RCC 7860 (cell line): Measurements from ENCODE around the gene KRTAP10-8.
A peak's percentile ranks its signal among the peaks of the same experiment; 100 is the strongest.
"Not testable (repeated sequence)": the region's sequence is repeated elsewhere in the genome, so short reads cannot be mapped to it uniquely, and the experiment has no call there.

ENCODE experiments used
- DNase-seq: peaks from one replicate; pipeline ENCODE4 v3.0.0-alpha.2; 2015; ENCODE audit warnings: low spot score
- FAIRE-seq: peaks from 2 replicates; lab custom pipeline; 2012; peaks lifted over from hg19 to GRCh38; lab: Jason Lieb, UNC

Gene KRTAP10-8, protein sequence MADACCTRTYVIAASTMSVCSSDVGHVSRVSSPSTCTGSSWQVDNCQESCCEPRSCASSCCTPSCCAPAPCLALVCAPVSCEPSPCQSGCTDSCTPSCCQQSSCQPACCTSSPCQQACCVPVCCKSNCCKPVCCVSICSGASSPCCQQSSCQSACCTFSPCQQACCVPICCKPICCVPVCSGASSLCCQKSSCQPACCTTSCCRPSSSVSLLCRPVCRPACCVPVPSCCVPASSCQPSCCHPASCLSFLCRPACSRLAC

DNA sequence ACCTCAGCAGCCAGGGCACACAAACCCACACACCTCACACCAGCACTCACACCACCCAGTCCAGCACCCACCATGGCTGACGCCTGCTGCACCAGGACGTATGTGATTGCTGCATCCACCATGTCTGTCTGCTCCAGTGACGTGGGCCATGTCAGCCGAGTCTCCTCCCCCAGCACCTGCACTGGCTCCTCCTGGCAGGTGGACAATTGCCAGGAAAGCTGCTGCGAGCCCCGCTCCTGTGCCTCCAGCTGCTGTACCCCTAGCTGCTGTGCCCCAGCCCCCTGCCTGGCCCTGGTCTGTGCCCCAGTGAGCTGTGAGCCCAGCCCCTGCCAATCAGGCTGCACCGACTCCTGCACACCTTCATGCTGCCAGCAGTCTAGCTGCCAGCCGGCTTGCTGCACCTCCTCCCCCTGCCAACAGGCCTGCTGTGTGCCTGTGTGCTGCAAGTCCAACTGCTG lies at the start of gene KRTAP10-8:
Gene KRTAP10-8 (plus strand): TSS at position 51 of the 458 bp plus-strand sequence. CDS start 22 bp downstream, at position 73.
- FAIRE-seq (no peak), DNase-seq (no peak)

GRCh38 chr21:44564099-44564498 lies 47.8 kb upstream of the KRTAP10-8 start:
- DNase-seq (no peak), FAIRE-seq (no peak)

GRCh38 chr21:44564886-44565598 lies 46.8 kb upstream of the KRTAP10-8 start:
- FAIRE-seq (no peak), DNase-seq (no peak)

- FAIRE-seq (no peak), DNase-seq (no peak)
Measured at GRCh38 chr21:44566403-44566802, 45.5 kb upstream of the KRTAP10-8 start.

DNA sequence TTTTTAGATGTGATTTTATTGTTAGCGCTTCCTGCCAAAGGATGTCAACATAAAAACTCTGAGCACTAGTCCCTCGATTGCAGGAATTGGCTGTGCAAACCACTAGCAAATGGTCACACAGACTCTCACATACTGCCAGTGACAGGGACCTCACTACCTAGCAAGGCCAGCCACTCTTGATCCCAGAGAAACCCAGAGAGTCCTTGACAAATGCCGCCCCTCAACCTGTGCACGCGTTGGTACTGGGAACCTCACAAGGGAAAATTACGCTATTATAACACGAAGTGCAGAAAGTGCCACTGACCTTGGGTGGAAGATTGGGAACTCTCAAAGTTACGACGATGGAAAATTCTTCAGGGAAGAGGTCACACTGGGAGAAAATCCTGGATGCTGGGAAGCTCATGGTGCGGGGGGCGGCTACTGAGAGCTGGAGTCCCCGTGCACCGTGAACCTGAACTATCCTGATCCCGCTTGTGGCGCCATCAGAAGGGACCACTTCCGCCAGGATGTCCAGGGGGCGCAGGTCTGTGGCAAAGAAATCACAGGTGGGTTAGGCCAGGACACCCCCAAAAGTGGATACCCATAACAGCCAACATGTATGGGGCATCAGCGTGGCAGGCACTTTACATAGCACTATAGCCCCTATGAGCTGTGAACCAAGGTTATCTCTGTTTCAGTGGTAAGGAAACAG lies 44.3 kb upstream of the KRTAP10-8 start:
- no peak for FAIRE-seq
- no peak for DNase-seq

- DNase-seq (no peak), FAIRE-seq (no peak)
Measured at GRCh38 chr21:44568261-44568660, 43.6 kb upstream of the KRTAP10-8 start.

DNA sequence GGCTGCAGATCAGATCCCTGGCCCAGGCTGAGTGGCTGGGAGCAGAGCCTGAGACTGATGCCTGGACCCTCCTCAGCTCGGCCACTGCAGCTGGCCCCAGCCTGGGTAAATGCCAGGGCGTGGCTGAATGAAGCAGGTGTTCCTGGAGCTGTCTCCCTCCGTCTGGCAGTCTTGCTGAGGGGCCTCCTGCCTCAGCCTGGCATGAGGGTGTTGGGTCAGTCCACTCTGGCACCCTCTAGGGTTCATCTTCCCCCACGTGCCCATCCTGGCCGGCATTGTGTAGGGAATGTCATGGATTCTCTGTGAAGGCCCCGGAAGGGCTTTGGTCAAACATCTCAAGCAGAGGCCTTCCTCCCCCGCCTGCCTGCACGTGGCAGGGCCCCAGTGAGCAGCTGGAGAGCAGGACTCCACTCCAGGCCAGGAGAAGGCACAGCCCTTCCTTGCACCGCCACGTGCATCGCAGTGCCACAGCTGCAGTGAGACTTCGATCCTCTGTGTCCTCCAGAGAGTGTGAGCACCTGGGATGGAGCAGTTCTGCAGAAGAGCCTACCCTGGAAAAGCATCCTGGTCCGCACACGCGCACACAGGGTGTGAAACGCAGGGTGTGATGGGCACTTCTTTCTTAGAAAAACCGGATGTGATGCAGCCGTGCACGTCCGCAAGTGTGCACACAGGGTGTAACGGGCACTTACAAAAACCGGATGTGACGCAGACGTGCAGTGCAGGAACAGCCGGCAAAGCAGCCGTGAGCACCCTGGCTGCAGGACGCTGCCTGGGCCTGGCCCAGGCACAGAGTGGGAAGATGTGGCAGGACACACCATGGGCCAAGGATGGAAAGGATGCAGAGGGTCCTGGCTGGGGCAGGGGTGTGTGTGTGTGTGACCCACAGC lies 43.0 kb upstream of the KRTAP10-8 start:
- DNase-seq: no peak

DNA sequence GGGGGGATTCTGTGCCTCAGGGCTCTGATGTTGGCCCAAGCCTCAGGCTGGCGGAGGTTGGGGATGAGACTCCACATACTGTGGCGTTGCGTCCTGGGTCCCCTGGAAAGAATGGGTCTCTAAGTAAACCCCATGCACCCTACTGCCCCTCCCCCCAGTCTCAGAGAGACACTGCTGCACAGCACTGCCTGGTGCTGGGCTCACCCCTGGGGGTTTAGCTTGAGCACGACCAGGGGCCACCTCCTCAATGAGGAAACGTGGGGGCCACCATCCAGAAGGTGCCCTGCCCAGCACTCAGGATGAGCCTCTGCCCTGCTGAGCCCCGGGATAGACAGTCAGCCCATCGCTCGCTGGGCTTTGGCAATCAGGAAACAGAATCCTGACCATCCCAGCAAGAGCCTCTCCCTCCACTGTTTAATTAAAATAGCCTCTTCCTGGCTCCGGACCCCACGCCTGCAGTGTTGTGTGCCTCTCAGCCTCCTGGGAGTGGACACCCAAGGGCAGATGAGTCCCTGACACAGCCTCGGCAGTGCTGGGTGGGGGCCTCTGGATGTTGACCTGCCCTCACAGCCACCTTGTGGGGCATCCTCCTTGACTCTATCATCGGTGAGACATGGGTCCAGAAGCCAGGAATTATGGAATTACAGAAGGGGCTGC lies 41.9 kb upstream of the KRTAP10-8 start:
- FAIRE-seq (no peak), DNase-seq (no peak)

More for the DNA sequence above, 43.0 kb upstream of the KRTAP10-8 start:
- no peak for FAIRE-seq

- DNase-seq (no peak), FAIRE-seq (no peak)
Measured at GRCh38 chr21:44571296-44571695, 40.6 kb upstream of the KRTAP10-8 start.

GRCh38 chr21:44571844-44572782 lies 39.8 kb upstream of the KRTAP10-8 start:
- no peak for FAIRE-seq
- no peak for DNase-seq

GRCh38 chr21:44572959-44573583 lies 38.8 kb upstream of the KRTAP10-8 start:
- no peak for FAIRE-seq
- peak; percentile 42 for DNase-seq

DNA sequence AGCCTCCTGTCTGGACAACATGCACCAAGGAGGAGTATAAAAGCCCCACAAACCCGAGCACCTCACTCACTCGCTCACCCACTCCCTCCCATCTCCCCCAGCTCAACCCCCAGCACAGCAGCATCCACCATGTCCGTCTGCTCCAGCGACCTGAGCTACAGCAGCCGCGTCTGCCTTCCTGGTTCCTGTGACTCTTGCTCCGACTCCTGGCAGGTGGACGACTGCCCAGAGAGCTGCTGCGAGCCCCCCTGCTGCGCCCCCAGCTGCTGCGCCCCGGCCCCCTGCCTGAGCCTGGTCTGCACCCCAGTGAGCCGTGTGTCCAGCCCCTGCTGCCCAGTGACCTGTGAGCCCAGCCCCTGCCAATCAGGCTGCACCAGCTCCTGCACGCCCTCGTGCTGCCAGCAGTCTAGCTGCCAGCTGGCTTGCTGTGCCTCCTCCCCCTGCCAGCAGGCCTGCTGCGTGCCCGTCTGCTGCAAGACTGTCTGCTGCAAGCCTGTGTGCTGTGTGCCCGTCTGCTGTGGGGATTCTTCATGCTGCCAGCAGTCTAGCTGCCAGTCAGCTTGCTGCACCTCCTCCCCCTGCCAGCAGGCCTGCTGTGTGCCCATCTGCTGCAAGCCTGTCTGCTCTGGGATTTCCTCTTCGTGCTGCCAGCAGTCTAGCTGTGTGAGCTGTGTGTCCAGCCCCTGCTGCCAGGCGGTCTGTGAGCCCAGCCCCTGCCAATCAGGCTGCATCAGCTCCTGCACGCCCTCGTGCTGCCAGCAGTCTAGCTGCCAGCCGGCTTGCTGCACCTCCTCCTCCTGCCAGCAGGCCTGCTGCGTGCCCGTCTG lies 38.0 kb upstream of the KRTAP10-8 start, which contains the start of gene KRTAP10-4:
Gene KRTAP10-4 (plus strand): TSS at position 100 of the 827 bp plus-strand sequence. CDS start 30 bp downstream, at position 130.
- DNase-seq, FAIRE-seq: not testable (repeated sequence)

- FAIRE-seq (no peak), DNase-seq (no peak)
Measured at GRCh38 chr21:44574457-44575306, 37.2 kb upstream of the KRTAP10-8 start.

DNA sequence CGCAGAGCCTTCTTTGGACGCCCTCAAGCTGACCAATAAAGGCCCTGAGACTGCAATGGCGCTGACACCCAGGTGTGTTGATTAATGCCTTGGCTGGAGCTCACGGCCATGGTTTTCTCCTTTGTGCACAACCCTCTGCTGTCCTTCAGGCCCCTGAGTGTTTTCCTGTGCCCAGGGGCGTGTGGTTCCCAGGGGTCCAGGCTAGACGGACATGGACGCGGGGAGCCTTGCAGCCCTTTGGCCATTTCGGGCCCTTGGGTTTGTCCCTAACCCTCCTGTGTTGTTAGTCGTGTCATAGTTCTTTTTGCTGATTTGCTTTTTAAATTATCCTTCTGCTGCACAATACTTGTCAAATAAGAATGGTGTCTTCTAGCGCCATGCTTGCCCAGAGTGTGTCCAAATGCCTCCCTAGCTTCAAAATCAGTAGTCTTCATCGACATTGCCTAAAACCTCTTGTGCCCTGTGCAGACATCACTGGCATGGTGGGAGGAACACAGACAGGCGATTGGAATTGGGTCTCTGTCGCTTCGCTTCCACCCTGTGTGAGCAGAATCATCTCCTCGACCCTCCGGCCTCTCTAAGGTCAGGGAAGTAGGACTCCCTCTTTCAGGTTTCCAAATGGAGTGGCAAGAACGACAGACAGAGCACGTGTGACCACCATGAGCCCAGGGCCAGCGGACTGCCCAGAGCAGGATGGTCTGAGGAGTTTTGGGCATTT lies 36.4 kb upstream of the KRTAP10-8 start:
- DNase-seq (no peak), FAIRE-seq (no peak)

DNA sequence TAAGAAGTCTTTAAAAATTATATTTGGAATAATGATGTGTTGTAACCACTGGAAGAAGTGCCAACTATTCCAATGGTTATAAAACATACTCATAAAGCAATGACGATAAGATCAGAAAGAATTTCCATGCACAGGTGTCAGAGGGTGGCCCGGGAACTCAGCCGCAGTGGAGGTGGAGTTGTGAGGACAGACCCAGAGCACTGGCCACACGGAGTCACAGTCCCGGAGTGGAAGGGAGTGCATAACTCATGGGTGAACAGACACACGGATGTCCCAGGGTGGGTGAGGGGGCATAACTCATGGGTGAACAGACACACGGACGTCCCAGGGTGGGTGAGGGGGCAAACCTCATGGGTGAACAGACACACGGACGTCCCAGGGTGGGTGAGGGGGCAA lies 35.9 kb upstream of the KRTAP10-8 start:
- FAIRE-seq: no peak
- no peak for DNase-seq
